HG02678 (cell line): ENCODE measurements around the gene PLD4.
"Not testable (repeated sequence)": the region's sequence is repeated elsewhere in the genome, so short reads cannot be mapped to it uniquely, and the experiment has no call there.

Experiments
- ATAC-seq: cut with Tn5 transposase; IDR thresholded peaks from one replicate; pipeline ENCODE4 v1.9.1; 2021; ENCODE audit warnings: mild to moderate bottlenecking, moderate library complexity; ENCODE audit not compliant: unreplicated experiment

The PLD4 gene

DNA sequence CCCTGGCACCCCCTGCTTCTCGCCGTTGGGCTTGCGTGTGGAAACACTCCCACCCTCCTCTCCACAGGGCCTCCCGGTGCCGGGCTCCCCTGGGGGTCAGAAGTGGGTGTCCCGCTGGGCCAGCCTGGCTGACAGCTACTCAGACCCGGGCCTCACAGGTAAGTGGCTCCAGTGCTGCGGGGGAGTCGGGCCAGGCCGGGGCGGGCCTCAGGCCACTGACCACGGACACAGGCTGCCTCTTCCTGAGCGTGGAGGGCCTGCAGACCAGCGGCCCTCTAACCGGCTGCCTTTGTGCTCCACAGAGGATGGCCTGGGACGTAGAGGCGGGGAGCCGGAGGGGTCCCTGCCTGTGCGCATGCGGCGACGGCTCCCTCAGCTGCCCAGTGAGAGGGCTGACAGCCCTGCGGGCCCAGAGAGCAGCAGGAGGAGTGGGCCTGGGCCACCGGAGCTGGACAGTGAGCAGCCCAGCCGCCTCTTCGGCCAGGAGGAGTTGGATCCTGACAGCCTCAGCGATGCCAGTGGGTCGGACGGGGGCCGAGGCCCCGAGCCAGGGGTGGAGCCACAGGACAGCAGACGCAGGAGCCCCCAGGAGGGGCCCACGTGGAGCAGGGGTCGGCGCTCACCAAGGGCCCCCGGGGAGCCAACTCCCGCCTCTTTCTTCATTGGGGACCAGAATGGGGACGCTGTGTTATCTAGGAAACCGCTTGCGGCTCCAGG lies 38.5 kb upstream of the PLD4 start:
- no peak for ATAC-seq

DNA sequence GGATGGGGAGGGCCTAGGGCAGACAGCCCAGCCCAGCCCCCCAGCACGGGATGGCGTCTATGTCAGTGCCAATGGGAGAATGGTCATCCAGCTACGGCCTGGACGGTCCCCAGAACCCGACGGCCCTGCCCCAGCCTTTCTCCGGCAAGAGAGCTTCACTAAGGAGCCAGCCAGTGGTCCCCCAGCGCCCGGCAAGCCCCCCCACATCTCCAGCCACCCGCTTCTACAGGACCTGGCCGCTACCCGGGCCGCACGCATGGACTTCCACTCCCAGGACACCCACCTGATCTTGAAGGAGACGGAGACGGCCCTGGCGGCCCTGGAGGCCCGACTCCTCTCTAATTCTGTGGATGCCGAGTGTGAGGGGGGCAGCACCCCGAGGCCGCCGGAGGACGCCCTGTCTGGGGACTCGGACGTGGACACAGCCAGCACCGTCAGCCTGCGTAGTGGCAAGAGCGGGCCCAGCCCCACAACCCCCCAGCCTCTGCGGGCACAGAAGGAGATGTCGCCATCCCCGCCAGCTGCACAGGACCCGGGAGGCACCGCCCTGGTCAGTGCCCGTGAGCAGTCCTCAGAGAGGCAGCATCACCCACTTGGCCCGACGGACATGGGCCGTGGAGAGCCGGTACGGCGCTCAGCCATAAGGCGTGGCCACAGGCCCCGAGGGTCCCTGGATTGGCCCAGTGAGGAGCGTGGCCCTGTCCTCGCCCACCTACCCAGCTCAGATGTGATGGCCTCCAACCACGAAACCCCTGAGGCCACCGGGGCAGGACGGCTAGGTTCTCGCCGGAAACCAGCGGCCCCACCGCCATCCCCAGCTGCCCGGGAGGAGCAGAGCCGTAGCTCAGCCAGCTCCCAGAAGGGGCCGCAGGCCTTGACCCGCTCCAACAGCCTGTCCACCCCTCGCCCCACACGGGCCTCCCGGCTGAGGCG lies 37.7 kb upstream of the PLD4 start:
- ATAC-seq = no peak

DNA sequence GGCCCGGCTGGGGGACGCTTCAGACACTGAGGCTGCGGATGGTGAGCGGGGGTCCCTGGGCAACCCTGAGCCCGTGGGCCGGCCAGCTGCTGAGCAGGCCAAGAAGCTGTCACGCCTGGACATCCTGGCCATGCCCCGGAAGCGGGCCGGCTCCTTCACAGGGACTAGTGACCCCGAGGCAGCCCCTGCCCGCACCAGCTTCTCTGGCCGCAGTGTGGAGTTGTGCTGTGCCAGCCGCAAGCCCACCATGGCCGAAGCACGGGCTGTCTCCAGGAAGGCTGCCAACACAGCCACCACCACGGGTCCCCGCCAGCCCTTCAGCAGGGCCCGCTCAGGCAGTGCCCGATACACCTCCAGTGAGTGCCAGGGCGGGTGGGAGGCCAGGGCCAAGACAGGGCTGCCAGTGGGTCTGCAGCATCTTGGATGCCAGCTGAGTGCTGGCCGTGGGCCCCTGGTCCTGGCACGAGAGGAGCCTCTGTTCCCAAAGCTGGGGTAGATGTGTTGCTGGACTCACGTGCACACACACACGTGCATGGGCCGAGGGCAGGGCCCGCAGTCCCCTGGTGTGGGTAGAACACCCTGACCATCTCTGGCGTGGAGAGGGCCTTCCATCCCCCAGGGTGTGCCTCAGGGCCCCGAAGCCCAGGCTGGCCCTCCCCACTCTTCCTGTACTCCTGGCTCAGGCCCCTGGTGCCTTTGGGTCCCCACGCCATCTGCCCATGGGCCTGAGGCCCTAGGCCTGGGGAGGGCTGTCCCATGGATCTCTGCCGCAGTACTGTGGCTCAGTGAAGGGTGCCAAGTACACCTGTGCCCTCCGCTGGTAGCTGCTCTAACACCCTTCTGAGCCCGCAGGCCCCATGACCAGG lies 36.8 kb upstream of the PLD4 start:
- no peak for ATAC-seq

DNA sequence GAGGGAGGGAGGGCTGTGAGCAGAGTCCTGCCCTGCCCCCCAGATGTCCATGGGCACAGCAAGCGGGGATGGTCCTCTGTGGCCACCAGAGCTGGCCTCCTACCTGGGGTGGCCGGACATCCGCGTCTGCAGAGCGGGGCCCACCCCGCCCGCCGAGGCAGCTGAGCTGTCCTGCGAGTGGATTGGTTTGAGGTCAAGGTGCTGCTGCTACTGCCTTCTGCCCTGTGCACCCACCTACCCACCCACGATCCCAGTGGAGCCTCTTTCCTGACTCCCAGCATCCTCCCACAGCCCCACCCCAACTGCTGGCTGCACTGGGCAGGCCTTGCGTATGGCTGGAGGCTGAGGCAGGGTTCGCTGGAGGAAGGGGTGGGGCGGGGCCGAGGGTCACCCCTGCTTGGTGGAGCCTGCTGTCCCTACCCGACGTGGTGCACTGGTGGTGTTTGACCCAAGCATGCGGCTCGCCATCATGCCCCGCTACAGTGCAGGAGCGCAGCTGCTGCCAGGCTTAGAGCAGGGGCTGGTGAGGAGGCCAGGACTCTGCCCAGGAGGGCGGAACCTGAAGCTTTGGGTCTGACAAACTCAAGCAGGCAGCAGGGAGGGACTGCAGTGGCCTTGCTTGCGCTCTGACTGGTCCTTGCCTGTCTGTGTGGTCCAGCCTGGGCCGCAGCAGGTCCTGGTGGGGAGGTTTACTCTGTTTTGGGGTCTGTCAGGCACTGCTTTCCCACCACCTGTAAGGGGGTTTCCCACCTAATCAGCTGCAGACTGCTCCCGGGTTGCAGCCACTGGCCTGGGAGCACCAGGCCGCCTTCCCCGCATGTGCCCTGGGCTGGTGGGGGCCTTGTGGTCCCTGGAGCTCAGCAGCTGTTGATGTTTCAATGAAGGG lies 35.9 kb upstream of the PLD4 start:
- ATAC-seq = no peak

DNA sequence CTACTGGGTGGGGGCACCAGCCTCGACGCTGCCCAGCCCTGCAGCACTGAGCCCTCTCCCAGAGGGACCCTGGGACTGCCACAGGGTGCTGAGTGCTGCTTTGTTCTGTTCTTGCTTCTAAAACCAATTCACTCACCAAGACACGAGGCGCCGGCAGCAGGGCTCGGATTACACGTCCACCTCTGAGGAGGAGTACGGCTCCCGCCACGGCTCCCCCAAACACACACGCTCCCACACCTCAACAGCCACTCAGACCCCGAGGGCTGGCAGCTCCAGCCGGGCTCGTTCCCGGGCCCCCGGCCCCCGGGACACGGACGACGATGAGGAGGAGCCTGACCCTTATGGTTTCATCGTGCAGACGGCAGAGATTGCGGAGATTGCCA lies 35.3 kb upstream of the PLD4 start:
- no peak for ATAC-seq

DNA sequence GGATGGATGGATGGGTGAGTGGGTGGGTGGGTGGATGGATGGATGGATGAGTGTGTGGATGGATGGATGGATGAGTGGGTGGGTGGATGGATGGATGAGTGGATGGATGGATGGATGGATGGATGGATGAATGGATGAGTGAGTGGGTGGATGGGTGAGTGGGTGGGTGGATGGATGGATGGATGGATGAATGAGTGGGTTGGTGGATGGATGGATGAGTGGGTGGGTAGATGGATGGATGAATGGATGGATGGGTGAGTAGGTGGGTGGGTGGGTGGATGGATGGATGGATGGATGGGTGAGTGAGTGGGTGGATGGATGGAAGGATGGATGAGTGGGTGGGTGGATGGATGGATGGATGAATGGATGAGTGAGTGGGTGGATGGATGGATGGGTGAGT lies 34.4 kb upstream of the PLD4 start:
- ATAC-seq = not testable (repeated sequence)

DNA sequence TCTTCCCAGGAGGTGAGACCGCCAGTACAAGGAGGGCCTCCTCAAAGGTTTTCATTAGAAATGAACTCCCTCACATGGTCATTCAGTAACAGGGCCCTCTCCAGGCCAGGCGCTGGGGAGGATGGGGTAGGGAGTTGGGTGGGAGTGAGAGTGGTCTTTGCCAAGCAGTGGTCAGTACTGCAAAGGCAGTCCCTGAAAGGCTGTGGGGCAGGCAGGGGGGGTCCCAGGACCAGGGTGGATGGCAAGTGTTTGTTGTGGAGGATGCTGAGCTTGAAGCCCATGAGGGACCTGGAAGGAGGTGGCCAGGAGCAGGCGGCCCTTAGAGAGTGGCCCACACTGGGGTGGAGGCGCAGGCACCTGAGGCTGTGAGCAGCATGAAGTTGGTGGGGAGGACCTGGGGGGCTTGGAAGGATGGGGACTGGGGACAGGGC lies 33.5 kb upstream of the PLD4 start:
- ATAC-seq = no peak

DNA sequence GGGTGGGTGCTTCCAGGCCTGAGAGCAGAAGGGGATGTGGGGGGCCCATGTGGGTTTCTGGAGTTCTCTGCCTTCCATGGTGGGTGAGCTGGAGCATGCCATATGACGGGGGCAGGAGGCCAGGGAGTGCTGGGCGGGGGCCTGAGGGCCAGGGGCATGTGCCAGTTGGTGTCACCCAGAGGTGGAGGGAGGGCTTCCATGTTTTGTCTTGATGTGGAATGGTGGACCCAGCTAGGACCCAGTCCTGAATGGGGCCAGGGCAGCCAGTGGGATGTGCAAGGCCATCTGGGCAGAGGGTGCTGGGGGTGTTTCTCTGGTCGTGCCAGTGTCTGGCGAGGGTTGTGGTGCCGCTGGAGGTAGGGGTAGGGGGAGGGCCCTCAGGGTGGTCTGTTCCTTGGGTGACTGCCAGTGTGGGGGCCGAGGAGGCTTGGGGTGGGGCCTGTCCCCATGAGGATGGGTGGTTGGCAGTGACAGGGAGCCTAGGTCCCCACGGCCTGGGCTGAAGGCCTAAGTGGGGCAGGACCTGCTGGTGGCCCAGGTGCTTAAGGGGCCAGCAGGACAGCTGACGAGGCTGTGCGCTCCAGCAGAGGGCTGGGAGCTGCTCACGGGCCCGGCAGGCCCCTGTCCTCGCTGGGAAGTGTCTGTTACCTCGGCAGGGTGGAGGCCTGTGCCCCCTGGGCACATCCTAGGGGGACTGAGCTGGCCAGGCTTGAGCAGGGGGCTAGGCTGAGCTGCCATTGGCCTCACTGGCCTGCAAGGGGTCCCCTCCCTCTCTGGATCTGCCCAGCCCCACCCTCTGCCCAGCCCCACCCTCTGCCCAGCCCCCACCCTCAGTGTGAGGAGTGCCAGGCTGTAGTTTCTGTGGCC lies 32.8 kb upstream of the PLD4 start:
- no peak for ATAC-seq

DNA sequence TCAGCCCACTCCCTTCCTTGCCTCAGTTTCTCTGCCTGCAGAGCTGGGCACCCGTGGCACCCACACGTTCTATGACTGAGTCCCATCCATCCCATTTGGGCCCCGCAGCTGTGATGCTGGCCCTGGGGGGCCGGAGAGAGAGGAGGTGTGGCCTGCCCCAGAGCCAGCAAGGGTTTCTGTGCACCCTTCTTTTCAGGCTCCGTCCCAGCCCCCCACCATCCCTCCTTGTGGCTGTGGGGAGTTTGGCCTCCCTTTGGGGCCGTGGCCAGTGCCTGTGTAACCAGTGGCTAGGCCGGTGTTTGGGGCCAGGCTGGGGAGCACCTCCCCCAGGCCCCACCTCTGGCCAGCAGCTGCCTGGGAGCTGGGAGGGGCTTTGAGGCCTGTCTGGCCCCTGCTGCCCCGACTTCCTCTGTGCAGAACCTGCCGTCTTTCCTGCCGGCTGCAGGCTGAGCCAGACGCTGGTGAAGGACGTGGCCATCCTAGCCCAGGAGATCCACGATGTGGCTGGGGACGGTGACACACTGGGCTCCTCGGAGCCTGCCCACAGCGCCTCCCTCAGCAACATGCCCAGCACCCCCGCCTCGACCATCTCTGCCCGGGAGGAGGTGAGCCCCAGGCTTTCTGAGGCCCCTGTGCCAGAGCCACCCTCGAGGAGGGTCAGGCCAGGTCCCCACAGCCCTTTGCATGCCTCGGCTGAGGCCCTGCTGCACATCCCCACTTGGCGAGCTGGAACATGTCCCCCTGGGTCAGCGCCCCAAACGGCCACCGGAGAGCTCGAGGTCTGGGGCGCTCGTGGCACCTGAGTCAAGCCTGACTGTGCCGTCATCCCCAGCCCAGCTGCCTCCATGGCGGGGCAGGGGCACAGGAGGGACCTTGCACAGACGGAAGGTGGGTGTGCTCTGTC lies 31.9 kb upstream of the PLD4 start:
- no peak for ATAC-seq

DNA sequence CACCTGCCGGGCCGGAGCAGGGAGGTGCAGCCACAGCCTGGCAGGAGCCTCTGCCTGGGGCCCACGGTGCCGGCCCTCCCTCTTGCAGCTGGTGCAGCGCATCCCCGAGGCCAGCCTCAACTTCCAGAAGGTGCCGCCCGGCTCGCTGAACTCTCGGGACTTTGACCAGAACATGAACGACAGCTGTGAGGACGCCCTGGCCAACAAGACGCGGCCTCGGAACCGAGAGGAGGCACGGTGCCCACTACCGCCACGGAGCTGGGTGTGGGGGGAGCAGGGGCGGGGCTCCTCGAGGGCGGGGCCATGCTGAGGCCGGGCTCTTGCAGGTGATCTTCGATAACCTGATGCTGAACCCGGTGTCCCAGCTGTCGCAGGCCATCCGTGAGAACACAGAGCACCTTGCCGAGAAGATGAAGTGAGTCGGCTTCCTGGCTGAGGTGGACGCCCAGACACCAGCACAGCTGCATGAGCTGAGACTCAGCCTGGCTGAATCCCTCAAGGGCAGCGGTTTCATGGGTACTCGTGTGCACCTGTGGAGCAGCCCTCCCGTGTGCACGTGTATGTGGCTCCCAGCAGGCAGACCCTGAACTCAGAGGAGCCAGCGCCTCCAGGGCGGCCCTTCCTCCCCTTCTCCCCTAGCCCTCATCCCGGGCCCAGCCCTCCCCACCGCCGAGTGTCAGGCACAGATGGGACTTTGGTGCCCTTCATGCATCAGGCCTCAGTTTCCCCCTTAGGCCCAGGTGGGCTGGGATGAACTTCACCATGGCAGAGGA lies 31.1 kb upstream of the PLD4 start:
- ATAC-seq = no peak

DNA sequence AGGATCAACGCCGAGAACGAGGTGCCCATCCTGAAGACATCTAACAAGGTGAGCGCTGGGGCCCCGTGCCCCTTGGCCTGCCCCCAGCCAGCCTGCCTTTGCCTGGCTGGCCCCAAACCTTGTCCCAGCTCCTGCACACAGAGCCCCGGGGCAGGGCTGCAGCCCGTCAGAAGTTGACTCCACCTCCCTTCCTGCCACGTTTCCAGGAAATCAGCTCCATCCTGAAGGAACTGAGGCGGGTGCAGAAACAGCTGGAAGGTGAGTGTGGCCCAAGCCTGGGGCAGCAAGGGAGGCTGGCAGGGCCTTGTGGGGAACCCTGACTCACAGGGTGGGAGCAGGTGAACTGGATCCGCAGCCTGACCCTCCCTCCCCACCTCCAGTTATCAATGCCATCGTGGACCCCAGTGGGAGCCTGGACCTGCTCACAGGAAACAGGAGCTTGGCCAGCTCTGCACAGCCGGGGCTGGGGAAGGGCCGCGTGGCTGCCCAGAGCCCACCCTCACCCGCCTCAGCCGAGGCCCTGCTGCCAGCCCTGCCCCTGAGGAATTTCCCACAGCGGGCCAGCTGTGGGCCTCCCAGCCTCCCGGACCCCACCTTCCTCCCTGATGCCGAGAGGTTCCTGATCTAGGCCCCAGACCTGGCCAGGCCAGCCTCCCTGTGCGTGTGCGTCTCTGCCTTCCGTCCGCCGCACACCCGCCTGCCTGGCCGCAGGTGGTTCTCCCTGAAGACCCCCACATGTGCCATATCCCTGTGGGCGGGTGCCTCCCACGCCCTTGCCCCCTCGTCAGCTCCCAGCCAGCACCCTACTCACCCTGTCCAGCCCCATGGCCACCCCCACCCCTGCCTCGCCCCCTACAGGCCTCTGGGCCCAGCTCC lies 30.1 kb upstream of the PLD4 start:
- no peak for ATAC-seq

DNA sequence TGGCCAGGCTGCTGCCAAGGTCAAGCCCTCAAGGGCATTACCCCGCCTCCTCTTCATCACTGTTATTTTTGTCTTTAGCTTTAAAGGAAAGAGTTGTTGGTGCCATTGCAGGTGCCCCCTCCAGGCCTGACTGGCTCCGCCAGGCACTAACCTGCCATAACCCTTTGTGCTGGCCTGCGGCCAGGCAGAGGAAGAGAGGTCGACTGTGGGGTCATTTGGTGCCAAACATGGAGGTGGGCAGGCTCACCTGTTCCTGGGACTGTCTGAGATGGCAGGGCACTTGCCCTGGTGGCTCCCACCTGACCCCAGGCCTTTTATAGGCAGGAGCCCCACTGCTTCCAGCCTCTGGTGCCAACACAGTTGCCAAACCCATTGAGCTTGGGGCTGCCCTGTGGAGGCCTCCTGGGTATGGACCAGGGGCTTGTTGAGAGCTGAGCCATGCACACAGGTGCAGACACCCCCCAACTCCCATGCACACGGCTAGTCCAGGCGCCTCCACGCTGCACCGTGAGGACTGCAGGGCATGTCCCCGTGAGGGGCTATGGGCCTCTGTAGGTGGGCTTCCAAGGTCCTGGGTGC lies 29.4 kb upstream of the PLD4 start:
- ATAC-seq = no peak

DNA sequence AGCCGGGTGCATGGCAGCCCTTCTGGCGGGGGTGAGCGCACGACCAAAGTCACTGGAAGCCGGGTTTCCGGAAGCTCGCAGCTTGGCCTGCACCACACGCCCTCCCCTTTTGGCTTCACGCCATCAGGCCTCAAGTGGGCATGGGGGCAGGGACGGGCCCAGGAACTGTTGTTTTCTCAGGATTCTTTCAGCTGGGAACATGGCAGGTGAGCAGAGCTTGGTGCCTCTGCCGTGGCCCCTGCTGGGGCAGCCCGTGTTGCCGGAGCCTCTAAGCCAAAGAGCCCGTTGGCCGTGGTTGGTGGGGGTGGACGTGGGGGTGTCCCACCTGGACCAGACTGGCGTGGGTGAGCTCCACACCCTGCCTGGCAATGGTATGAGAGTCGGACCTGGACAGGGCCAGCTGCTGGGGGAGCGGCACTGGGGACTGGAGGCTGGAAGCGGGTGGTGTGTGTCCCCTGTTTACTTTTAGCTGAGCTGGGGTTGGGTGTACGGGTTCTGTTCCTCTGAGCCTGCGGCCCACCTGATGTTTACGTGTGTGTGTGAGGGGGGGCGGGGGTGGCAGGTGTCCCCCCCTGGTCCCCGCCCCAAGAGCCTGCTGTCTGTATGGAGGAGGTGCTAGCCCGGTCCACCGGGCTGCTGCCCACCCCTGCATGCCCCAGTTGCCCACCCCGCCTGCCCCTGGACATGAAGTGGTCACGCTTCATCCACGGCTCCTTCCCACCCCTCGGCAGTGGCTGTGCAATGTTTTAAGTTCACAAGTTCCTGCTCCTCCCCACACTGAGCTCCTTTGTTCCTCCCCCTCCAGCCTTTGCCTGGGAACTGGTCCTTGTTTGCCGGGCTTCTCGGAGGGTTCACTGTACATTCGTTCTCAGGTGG lies 28.7 kb upstream of the PLD4 start:
- no peak for ATAC-seq

DNA sequence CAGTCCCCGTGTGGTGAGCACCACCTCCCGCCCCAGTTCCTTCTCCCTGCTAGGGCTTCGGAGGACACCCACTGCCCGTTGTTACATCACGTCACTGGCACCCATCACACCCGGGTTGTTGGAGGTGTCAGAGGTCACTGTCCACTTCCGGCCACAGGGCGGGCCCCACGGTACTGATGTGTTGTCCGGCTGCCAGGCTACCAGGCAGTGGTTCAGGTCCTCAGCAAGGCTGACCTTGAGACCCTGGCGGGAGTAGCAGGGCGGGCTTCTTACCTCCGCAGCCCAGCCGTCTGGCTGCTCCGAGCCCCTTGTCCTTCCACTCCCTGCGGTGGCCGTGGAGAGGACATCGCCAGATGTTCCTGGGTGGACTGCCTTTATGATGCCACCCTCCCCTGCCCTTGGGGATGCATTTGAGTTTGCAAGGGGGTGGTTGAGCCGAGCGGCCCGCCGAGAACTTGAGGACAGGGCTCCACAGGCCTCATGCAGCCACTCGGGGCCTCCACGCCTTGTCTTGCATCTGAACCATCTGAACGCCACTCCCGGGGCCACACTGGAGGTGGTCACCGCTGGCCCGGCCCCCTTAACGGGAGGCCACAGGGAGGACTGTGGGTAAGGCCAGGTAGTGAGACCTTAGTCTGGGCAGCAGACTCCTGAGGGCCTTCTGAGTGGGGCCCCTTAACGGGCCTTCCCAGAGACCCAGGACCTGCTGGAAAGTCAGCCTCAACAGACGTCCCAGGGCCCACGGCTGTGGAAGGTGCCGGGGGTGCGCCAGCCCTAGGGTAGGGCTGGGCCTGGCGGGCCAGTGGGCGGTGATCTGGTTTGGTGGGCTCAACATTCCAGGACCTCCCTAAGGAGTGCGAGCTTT lies 27.1 kb upstream of the PLD4 start:
- no peak for ATAC-seq
